Astrocyte of the spinal cord (primary cell): ENCODE measurements around the gene PARD3B.

Source experiments
- DNase-seq: peaks from one replicate; pipeline ENCODE4 v3.0.0; 2011; ENCODE audit warnings: low read depth, low spot score
- H3K4me3 ChIP-seq: 2 replicates; pipeline ENCODE4 v1.5.1; 2011; ENCODE audit warnings: low read depth, mild to moderate bottlenecking, low read length, moderate library complexity
- CTCF ChIP-seq: IDR thresholded peaks from 2 replicates; pipeline ENCODE4 v1.5.1; 2012; ENCODE audit warnings: low read depth, mild to moderate bottlenecking, low read length, inconsistent platforms
- in situ Hi-C: cut with HindIII; loops from 2 replicates; pipeline ENCODE4 v1.10.0; 2017; ENCODE audit warnings: low sequenced_read_pairs

The PARD3B gene

GRCh38 chr2:205405194-205405593, 859.9 kb downstream of the PARD3B start:
- no peak overlapping the region for H3K4me3 ChIP-seq
- in situ Hi-C loops, result no loop called here
- TF ChIP-seq CTCF, result no peak
- peak; percentile 31 for DNase-seq

- no peak for TF ChIP-seq CTCF
- in situ Hi-C loops, result no loop called here
- DNase-seq, result peak; percentile 84
- H3K4me3 ChIP-seq, result no peak overlapping the region
These were observed 860.5 kb downstream of the PARD3B start for GRCh38 chr2:205405752-205406151.

- H3K4me3 ChIP-seq, result no peak overlapping the region
- no peak for TF ChIP-seq CTCF
- peak; percentile 82 for DNase-seq
- in situ Hi-C loops, result no loop called here
These were observed 862.7 kb downstream of the PARD3B start for GRCh38 chr2:205407984-205408383.

- peak; percentile 45 for DNase-seq
- no peak for TF ChIP-seq CTCF
- in situ Hi-C loops, result no loop called here
- no peak overlapping the region for H3K4me3 ChIP-seq
These were observed 863.4 kb downstream of the PARD3B start for GRCh38 chr2:205408696-205409095.

- no peak for TF ChIP-seq CTCF
- in situ Hi-C loops, result no loop called here
- DNase-seq, result no peak
- no peak overlapping the region for H3K4me3 ChIP-seq
These were observed 864.1 kb downstream of the PARD3B start for GRCh38 chr2:205409411-205409810.

- TF ChIP-seq CTCF, result no peak
- no peak for DNase-seq
- in situ Hi-C loops, result no loop called here
- H3K4me3 ChIP-seq, result no peak overlapping the region
These were observed 866.3 kb downstream of the PARD3B start for GRCh38 chr2:205411558-205411957.

- in situ Hi-C loops, result no loop called here
- DNase-seq, result no peak
- no peak for TF ChIP-seq CTCF
- no peak overlapping the region for H3K4me3 ChIP-seq
These were observed 879.1 kb downstream of the PARD3B start for GRCh38 chr2:205424326-205424725.
